Testis (tissue), 3 donors: ENCODE measurements around the gene C16orf78. TPM values are rescaled to one million over a fixed set of nuclear protein-coding genes. Genes with fewer than 3 reads are reported as not detected.

Source experiments
- DNase-seq: peaks from one replicate; pipeline ENCODE4 v3.0.0-alpha.2; 2019
- H3K27ac ChIP-seq, 2 donors: fragments of 200-600 bp; sonication (generic); one replicate each; pipeline ENCODE4 v1.5.1; 2019
- H3K27me3 ChIP-seq: fragments of 200-600 bp; sonication (generic); one replicate; pipeline ENCODE4 v1.5.1; 2019
- H3K36me3 ChIP-seq: fragments of 200-600 bp; sonication (generic); one replicate; pipeline ENCODE4 v1.5.1; 2017; ENCODE audit warnings: low read depth; ENCODE audit errors: missing control alignments
- H3K4me1 ChIP-seq: fragments of 200-600 bp; sonication (generic); one replicate; pipeline ENCODE4 v1.5.1; 2019
- H3K4me3 ChIP-seq, 2 donors: fragments of 200-600 bp; sonication (generic); one replicate each; pipeline ENCODE4 v1.5.1; 2017 to 2019
- H3K9me3 ChIP-seq: fragments of 200-600 bp; sonication (generic); one replicate; pipeline ENCODE4 v1.5.1; 2017
- POLR2A ChIP-seq: fragments of 450-650 bp; IDR thresholded peaks from one replicate; pipeline ENCODE4 v1.6.1; 2017; ENCODE audit warnings: antibody characterized with exemption, mild to moderate bottlenecking, moderate library complexity
- WGBS, 2 donors: methylation state at CpG; one replicate each; pipeline ENCODE4 v1.1.5; 2018; 5-methylcytosine and 5-hydroxymethylcytosine counted together
- intact Hi-C: fragments of 100-400 bp; cut with DNase I; formaldehyde crosslinking; loops from one replicate; pipeline ENCODE4 v1.15.1; 2023; ENCODE audit warnings: low total_unique reads
- polyA plus RNA-seq: library from polyadenylated mRNA; stranded (reverse); fragments of 350-450 nt; fragmentation: Illumina TruSeq; extraction: RNeasy Lipid Tissue Mini Kit (QIAGEN cat#74804); gene quantifications from one replicate; pipeline ENCODE4 v1.2.3, GENCODE V29; 2014; ENCODE audit warnings: low read depth, low replicate concordance; ENCODE audit not compliant: insufficient read depth
- total RNA-seq, 2 donors: library from RNA; depleted of rRNA; stranded (reverse); fragments of >200 nt; gene quantifications; one replicate each; pipeline ENCODE4 v1.2.3, GENCODE V29; 2016
- TF ChIP-seq, protein P1 (sequence below), 3 experiments: fragments of 450-650 bp in 2 of 3; fragments of 200-600 bp in 1 of 3; sonication (generic) in 1 of 3; IDR thresholded peaks; one replicate each; pipeline ENCODE4 v1.5.1; 2016 to 2019; ENCODE audit warnings: antibody characterized with exemption in 3 of 3, mild to moderate bottlenecking in 2 of 3, moderate library complexity in 1 of 3

The C16orf78 gene
- total and polyA plus RNA-seq, 3 donors from 2014 or later = 5.3 to 33.2 (median 27.2) TPM

GRCh38 chr16:49436181-49436580, 62.6 kb downstream of the C16orf78 start:
- 90 to 95% methylated on average over 7 of the region's 7 CpGs for WGBS, 2 donors
- no peak for DNase-seq
- H3K36me3 ChIP-seq = no peaks in the 10 kb centered on the region
- no peak overlapping the region for H3K27ac ChIP-seq
- TF ChIP-seq POLR2A = no peak
- TF ChIP-seq, protein P1, sequence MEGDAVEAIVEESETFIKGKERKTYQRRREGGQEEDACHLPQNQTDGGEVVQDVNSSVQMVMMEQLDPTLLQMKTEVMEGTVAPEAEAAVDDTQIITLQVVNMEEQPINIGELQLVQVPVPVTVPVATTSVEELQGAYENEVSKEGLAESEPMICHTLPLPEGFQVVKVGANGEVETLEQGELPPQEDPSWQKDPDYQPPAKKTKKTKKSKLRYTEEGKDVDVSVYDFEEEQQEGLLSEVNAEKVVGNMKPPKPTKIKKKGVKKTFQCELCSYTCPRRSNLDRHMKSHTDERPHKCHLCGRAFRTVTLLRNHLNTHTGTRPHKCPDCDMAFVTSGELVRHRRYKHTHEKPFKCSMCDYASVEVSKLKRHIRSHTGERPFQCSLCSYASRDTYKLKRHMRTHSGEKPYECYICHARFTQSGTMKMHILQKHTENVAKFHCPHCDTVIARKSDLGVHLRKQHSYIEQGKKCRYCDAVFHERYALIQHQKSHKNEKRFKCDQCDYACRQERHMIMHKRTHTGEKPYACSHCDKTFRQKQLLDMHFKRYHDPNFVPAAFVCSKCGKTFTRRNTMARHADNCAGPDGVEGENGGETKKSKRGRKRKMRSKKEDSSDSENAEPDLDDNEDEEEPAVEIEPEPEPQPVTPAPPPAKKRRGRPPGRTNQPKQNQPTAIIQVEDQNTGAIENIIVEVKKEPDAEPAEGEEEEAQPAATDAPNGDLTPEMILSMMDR (IDR thresholded peaks at IDR 0.05) = no peak
- no peak overlapping the region for H3K4me3 ChIP-seq
- intact Hi-C loops = no loop called here
- no peaks in the 10 kb centered on the region for H3K27me3 ChIP-seq
- no peaks in the 10 kb centered on the region for H3K9me3 ChIP-seq
- peaks cover 4% of the 10 kb centered on the region for H3K4me1 ChIP-seq

DNA sequence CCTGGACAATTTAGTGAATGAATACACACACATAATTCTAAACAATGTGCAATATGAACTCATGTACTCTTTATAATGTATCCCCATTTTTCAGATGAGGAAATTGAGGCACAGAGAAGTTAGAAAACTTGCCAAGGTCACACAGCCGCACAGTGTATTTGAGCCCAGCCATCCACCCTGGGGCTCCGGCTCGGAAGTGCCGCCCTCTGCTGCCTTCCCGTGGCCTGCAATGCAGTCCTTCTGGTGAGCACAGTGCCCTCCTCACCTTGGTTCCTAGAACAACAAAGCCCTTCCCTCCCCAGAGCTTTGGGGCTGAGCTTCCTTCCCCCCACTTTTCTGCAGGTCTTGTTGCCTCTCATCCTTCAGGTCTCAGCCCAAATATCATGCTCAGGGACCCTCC, 63.7 kb downstream of the C16orf78 start:
- intact Hi-C loops = no loop called here
- Histone ChIP-seq H3K4me1 (peaks cover 4% of the 10 kb centered on the region), H3K27ac (no peak overlapping the region), H3K36me3 (no peaks in the 10 kb centered on the region), H3K4me3 (no peak overlapping the region), H3K9me3 (no peaks in the 10 kb centered on the region), H3K27me3 (no peaks in the 10 kb centered on the region)
- WGBS, 2 donors = 92 to 95% methylated on average over 5 of the region's 5 CpGs
- no peak for TF ChIP-seq POLR2A
- TF ChIP-seq, protein P1 (IDR thresholded peaks at IDR 0.05) = no peak
- DNase-seq = no peak

DNA sequence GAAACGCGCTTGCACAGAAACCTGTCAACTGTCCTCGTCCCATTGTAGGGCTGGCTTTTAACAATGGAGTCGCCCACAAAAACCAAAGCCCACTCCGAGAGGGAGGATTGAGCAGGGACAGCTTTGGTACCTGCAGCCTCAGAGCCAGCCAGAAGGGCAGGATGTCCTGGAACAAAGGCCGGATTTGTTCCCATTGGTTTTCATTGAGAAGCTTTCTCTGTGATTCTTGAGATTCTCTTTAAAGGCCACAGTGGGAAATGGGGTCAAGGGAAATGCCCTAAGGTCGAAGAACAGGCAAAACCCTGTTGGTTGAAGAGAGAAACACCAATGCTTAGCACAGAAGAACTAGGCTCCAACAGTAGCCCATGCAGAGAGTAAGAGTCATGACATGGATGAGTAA, 65.4 kb downstream of the C16orf78 start:
- H3K36me3 ChIP-seq = no peaks in the 10 kb centered on the region
- peaks cover 4% of the 10 kb centered on the region for H3K4me1 ChIP-seq
- WGBS, 2 donors = 62 to 69% methylated on average over 7 of the region's 7 CpGs
- H3K4me3 ChIP-seq = no peak overlapping the region
- no peak for TF ChIP-seq POLR2A
- TF ChIP-seq, protein P1 (IDR thresholded peaks at IDR 0.05) = no peak
- H3K27ac ChIP-seq = no peak overlapping the region
- no peaks in the 10 kb centered on the region for H3K27me3 ChIP-seq
- no peaks in the 10 kb centered on the region for H3K9me3 ChIP-seq
- no peak for DNase-seq
- intact Hi-C loops = no loop called here

GRCh38 chr16:49439676-49440075, 66.1 kb downstream of the C16orf78 start:
- Histone ChIP-seq H3K9me3 (no peaks in the 10 kb centered on the region), H3K27me3 (no peaks in the 10 kb centered on the region), H3K27ac (no peak overlapping the region), H3K4me3 (no peak overlapping the region), H3K36me3 (no peaks in the 10 kb centered on the region), H3K4me1 (peaks cover 4% of the 10 kb centered on the region)
- DNase-seq = no peak
- TF ChIP-seq, protein P1 (IDR thresholded peaks at IDR 0.05) = no peak
- no peak for TF ChIP-seq POLR2A
- intact Hi-C loops = no loop called here
- 88 to 92% methylated on average over 1 to 4 of the region's 4 CpGs for WGBS, 2 donors
